Common myeloid progenitor, CD34-positive (primary cell): ENCODE results near the gene MET.

Source experiments
- CTCF ChIA-PET: fragments of 350-600 bp; sonication (Branson Sonifier 250); formaldehyde crosslinking; loops from one replicate; lab custom pipeline; 2021; ENCODE audit warnings: antibody characterized with exemption; lab: Charles Lee
- POLR2A ChIA-PET: fragments of 350-600 bp; sonication (Branson Sonifier 250); formaldehyde crosslinking; loops from one replicate; lab custom pipeline; 2021; ENCODE audit warnings: antibody characterized with exemption; lab: Charles Lee
- DNase-seq, 3 donors: peaks; one replicate each; pipeline versions ENCODE4 v3.0.0 to v3.0.0-alpha.2; 2013
- H3K27ac ChIP-seq, 2 experiments: 1 replicate in 1 of 2; 2 replicates in 1 of 2; pipeline ENCODE4 v1.7.0; 2013; ENCODE audit warnings: inconsistent platforms in 2 of 2, low read length in 2 of 2, mild to moderate bottlenecking in 2 of 2, low read depth in 1 of 2, moderate library complexity in 1 of 2; ENCODE audit not compliant: severe bottlenecking in 2 of 2, insufficient read depth in 1 of 2, poor library complexity in 1 of 2
- H3K27me3 ChIP-seq, 5 experiments: replicated peaks in 2 of 5; 1 replicate in 3 of 5; 2 replicates in 2 of 5; pipeline versions ENCODE4 v1.6.1 to v1.7.0; 2013; ENCODE audit warnings: low read length in 4 of 5, mild to moderate bottlenecking in 2 of 5, moderate library complexity in 2 of 5, inconsistent platforms in 1 of 5; ENCODE audit not compliant: insufficient read depth in 5 of 5, control insufficient read depth in 4 of 5
- H3K36me3 ChIP-seq, 4 experiments: 1 replicate in 2 of 4; 2 replicates in 2 of 4; pipeline versions ENCODE4 v1.6.1 to v1.7.0; 2013; ENCODE audit warnings: low read length in 3 of 4, control low read depth in 1 of 4, mild to moderate bottlenecking in 1 of 4; ENCODE audit not compliant: control insufficient read depth in 4 of 4, insufficient read depth in 4 of 4
- H3K4me1 ChIP-seq, 4 experiments: 1 replicate in 3 of 4; 2 replicates in 1 of 4; pipeline versions ENCODE4 v1.6.1 to v1.7.1; 2013; ENCODE audit warnings: low read length in 3 of 4, mild to moderate bottlenecking in 3 of 4, control low read depth in 1 of 4, inconsistent platforms in 1 of 4, moderate library complexity in 1 of 4; ENCODE audit not compliant: control insufficient read depth in 4 of 4, insufficient read depth in 4 of 4; ENCODE audit errors: control extremely low read depth in 1 of 4
- H3K4me3 ChIP-seq, 7 experiments: 1 replicate in 4 of 7; 2 replicates in 3 of 7; pipeline versions ENCODE4 v1.5.1 to v1.7.0; 2013; ENCODE audit warnings: mild to moderate bottlenecking in 7 of 7, low read length in 6 of 7, moderate library complexity in 6 of 7, inconsistent platforms in 2 of 7, low read depth in 2 of 7, control low read depth in 1 of 7; ENCODE audit not compliant: insufficient read depth in 4 of 7, control insufficient read depth in 1 of 7; ENCODE audit errors: extremely low read depth in 1 of 7
- H3K9me3 ChIP-seq, 5 experiments: 1 replicate in 4 of 5; 2 replicates in 1 of 5; pipeline versions ENCODE4 v1.6.1 to v1.7.1; 2013; ENCODE audit warnings: low read length in 4 of 5, mild to moderate bottlenecking in 2 of 5, inconsistent platforms in 1 of 5, low read depth in 1 of 5, moderate library complexity in 1 of 5; ENCODE audit not compliant: control insufficient read depth in 4 of 5, insufficient read depth in 2 of 5; ENCODE audit errors: control extremely low read depth in 1 of 5
- WGBS: methylation state at CpG from one replicate; pipeline ENCODE4 v1.1.5; 2013; ENCODE audit not compliant: insufficient coverage; 5-methylcytosine and 5-hydroxymethylcytosine counted together

Gene MET

DNA sequence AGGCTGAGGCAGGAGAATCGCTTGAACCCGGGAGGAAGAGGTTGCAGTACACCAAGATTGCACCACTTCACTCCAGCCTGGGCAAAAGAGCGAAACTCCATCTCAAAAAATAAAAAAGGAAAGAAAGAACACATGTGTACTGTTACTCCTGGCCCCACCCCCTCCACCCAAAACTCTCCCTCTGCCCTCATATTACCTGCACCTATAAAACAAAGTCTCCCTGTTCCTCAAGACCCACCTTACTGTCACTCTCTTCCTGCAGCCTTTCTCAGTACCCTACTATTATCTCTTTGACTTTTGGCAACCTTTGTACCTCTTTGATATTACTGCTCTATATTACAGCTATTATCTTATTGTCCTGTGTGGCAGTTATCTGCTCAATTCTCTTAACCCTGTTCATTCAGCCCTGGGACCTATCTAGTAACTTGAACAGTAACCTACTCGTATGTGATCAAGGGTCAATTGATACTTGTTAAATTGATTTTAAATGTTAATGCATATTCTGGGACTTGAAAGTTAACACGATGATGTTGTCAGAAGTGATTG is 121.9 kb downstream of the MET start:
- Histone ChIP-seq H3K27me3 (no peaks in the 10 kb centered on the region), H3K4me1 (no peaks in the 10 kb centered on the region), H3K27ac (no peak overlapping the region), H3K9me3 (no peaks in the 10 kb centered on the region), H3K4me3 (no peak overlapping the region), H3K36me3 (no peaks in the 10 kb centered on the region)
- WGBS = 100% methylated on average over 4 of the region's 5 CpGs
- POLR2A ChIA-PET = no interaction called here
- no peak for DNase-seq
- CTCF ChIA-PET = interaction anchor here (0.9 kb wide), 1 partner anchor 161 kb away, joined by 3 read pairs; no protein-coding TSS in a partner anchor

DNA sequence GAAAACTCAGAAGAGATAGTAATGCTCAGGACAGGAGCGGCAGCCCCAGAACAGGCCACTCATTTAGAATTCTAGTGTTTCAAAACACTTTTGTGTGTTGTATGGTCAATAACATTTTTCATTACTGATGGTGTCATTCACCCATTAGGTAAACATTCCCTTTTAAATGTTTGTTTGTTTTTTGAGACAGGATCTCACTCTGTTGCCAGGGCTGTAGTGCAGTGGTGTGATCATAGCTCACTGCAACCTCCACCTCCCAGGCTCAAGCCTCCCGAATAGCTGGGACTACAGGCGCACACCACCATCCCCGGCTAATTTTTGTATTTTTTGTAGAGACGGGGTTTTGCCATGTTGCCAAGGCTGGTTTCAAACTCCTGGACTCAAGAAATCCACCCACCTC is 124.5 kb downstream of the MET start:
- Histone ChIP-seq H3K27me3 (peaks cover 0 to 2% (median 0%) of the 10 kb centered on the region in 5 experiments), H3K9me3 (no peaks in the 10 kb centered on the region), H3K36me3 (no peaks in the 10 kb centered on the region), H3K4me1 (no peaks in the 10 kb centered on the region), H3K27ac (no peak overlapping the region), H3K4me3 (no peak overlapping the region)
- no peak for DNase-seq
- CTCF ChIA-PET = no interaction called here
- POLR2A ChIA-PET = no interaction called here
- WGBS = 82% methylated on average over 4 of the region's 5 CpGs

DNA sequence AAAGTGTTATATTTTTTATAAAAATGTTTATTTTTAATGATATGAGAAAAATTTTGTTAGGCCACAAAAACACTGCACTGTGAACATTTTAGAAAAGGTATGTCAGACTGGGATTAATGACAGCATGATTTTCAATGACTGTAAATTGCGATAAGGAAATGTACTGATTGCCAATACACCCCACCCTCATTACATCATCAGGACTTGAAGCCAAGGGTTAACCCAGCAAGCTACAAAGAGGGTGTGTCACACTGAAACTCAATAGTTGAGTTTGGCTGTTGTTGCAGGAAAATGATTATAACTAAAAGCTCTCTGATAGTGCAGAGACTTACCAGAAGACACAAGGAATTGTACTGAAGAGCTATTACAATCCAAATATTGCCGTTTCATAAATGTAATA is 125.6 kb downstream of the MET start:
- ChIA-PET CTCF (interaction anchor here (0.7 kb wide), 1 partner anchor 158 kb away, joined by 3 read pairs; no protein-coding TSS in a partner anchor), POLR2A (no interaction called here)
- H3K4me3 ChIP-seq = no peak overlapping the region
- H3K27ac ChIP-seq = no peak overlapping the region
- H3K9me3 ChIP-seq = no peaks in the 10 kb centered on the region
- peaks cover 0 to 2% (median 0%) of the 10 kb centered on the region in 5 experiments for H3K27me3 ChIP-seq
- H3K4me1 ChIP-seq = no peaks in the 10 kb centered on the region
- no peaks in the 10 kb centered on the region for H3K36me3 ChIP-seq
- DNase-seq = no peak
- WGBS = no CpG with 5 or more reads among the region's 2 CpGs

DNA sequence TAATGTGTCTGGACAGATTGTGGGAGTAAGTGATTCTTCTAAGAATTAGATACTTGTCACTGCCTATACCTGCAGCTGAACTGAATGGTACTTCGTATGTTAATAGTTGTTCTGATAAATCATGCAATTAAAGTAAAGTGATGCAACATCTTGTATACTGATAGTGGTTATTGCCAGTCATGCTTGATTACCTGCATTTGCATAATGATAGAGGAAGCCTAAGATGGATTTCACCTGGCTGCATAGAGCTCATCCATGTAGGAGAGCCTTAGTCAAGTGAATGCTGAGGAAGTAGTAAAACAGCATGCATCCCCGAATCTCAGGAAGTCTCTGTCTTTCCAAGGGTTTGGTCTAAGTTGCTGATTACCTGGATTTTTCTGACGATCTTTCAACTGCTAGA is 126.2 kb downstream of the MET start:
- H3K27ac ChIP-seq = no peak overlapping the region
- ChIA-PET CTCF (interaction anchor here (0.7 kb wide), 1 partner anchor 159 kb away, joined by 3 read pairs; no protein-coding TSS in a partner anchor), POLR2A (no interaction called here)
- no peak for DNase-seq
- no peaks in the 10 kb centered on the region for H3K9me3 ChIP-seq
- no peak overlapping the region for H3K4me3 ChIP-seq
- H3K36me3 ChIP-seq = no peaks in the 10 kb centered on the region
- peaks cover 0 to 2% (median 0%) of the 10 kb centered on the region in 5 experiments for H3K27me3 ChIP-seq
- 92% methylated on average over 3 of the region's 3 CpGs for WGBS
- H3K4me1 ChIP-seq = no peaks in the 10 kb centered on the region

DNA sequence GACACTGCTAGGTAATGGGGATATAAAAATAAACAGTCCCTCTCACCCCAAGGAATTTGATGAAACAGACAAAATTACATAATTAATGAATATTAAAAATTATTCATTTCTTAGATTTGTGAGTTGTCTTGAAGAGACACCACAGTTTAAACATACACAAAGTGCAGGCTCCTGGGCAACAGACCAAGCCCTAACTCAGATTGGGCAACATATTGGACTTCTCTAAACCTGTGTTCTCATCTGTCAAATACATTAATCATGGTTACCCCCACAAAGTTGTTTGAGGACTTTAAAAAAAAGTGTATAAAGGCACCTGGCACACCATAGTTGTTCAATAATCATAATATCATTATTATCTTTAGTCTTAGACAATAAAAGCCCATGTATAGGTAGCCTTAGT is 127.9 kb downstream of the MET start:
- ChIA-PET CTCF (interaction anchor here (0.8 kb wide), 1 partner anchor 13 kb away, joined by 3 read pairs; no protein-coding TSS in a partner anchor), POLR2A (no interaction called here)
- H3K4me1 ChIP-seq = no peaks in the 10 kb centered on the region
- peaks cover 0 to 2% (median 0%) of the 10 kb centered on the region in 5 experiments for H3K27me3 ChIP-seq
- H3K4me3 ChIP-seq = no peak overlapping the region
- H3K36me3 ChIP-seq = no peaks in the 10 kb centered on the region
- DNase-seq = peak in 2 of 3 donors; percentile 54 to 60
- no peaks in the 10 kb centered on the region for H3K9me3 ChIP-seq
- H3K27ac ChIP-seq = no peak overlapping the region

DNA sequence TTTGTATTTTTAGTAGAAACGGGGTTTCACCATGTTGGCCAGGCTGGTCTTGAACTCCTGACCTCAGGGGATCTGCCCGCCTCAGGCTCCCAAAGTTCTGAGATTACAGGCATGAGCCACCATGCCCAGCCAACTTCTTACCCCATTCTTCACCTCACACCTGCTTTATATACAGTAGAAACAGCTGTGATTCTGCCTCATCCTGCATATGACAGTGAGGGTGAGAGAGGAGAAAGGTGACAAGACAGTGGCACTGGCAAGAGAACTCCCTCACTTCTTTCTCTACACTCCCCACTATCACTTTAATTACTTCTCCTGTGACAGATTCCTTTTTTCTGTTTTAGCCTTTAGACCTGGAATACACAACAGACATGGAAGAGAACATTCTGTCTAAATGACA is 128.6 kb downstream of the MET start:
- DNase-seq = no peak
- no peaks in the 10 kb centered on the region for H3K9me3 ChIP-seq
- no peak overlapping the region for H3K27ac ChIP-seq
- no peaks in the 10 kb centered on the region for H3K36me3 ChIP-seq
- WGBS = 90% methylated on average over 2 of the region's 2 CpGs
- H3K27me3 ChIP-seq = peaks cover 0 to 2% (median 0%) of the 10 kb centered on the region in 5 experiments
- H3K4me1 ChIP-seq = no peaks in the 10 kb centered on the region
- no peak overlapping the region for H3K4me3 ChIP-seq
- ChIA-PET POLR2A (no interaction called here), CTCF (no interaction called here)

DNA sequence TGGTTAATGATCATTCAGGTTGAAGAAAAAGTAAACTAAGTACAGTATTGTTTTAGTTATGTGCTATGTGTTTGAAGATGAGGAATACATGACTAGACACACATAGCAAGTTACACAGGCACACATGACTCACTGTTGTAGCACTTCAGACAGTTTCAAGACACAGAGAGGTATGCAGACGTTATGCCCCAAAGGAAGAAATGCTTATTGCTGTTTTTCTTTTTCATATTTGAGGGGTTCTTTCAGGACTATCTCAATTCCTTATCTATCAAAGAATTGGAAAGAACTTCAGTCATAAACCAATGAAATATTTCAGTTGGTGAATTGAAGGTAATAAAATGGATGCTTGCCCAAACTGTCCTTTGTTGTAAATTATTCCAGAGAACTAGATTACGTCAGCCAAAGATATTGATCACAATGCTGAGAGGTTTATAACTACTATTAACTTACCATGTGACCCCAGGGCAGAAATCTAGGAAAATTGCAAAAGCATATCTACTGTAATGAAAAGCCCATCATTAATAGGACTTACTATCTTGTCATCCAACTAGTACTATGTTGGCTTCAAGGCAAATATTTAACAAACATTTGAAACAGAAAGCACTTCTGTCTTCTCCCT is 129.2 kb downstream of the MET start:
- no peaks in the 10 kb centered on the region for H3K9me3 ChIP-seq
- no peak overlapping the region for H3K27ac ChIP-seq
- no peaks in the 10 kb centered on the region for H3K4me1 ChIP-seq
- DNase-seq = no peak
- peaks cover 0 to 2% (median 0%) of the 10 kb centered on the region in 5 experiments for H3K27me3 ChIP-seq
- no peak overlapping the region for H3K4me3 ChIP-seq
- CTCF ChIA-PET = interaction anchor here (1.0 to 1.3 kb wide), 2 partner anchors 9 to 11 kb away, joined by 3 read pairs; no protein-coding TSS in a partner anchor
- H3K36me3 ChIP-seq = no peaks in the 10 kb centered on the region
- POLR2A ChIA-PET = interaction anchor here (0.6 kb wide), 1 partner anchor 34 kb away, joined by 6 read pairs; no protein-coding TSS in a partner anchor
- WGBS = 82% methylated on average over 2 of the region's 2 CpGs
